Trophoblast cell (in vitro differentiated cells and primary cell): ENCODE data around the gene SLC36A2.
A peak's percentile ranks its signal among the peaks of the same experiment; 100 is the strongest.

Experiments
- DNase-seq, 2 donors: peaks; one replicate each; pipeline ENCODE4 v3.0.0-alpha.2; 2016
- H2AFZ ChIP-seq: 2 replicates; pipeline ENCODE4 v1.6.1; 2013; ENCODE audit warnings: low read length, moderate library complexity, mild to moderate bottlenecking; ENCODE audit not compliant: insufficient read depth, poor library complexity
- H2AK5ac ChIP-seq: 2 replicates; pipeline ENCODE4 v1.6.1; 2013; ENCODE audit warnings: mild to moderate bottlenecking, low read length
- H2BK120ac ChIP-seq: 2 replicates; pipeline ENCODE4 v1.6.1; 2013; ENCODE audit warnings: low read length, mild to moderate bottlenecking, moderate library complexity; ENCODE audit not compliant: insufficient read depth, poor library complexity
- H2BK12ac ChIP-seq: 2 replicates; pipeline ENCODE4 v1.6.1; 2013; ENCODE audit warnings: mild to moderate bottlenecking, low read length, moderate library complexity
- H2BK5ac ChIP-seq: 2 replicates; pipeline ENCODE4 v1.6.1; 2013; ENCODE audit warnings: low read length, low read depth, moderate library complexity, mild to moderate bottlenecking; ENCODE audit not compliant: poor library complexity
- H3K14ac ChIP-seq: 2 replicates; pipeline ENCODE4 v1.6.1; 2013; ENCODE audit warnings: mild to moderate bottlenecking, low read length
- H3K18ac ChIP-seq: 2 replicates; pipeline ENCODE4 v1.6.1; 2013; ENCODE audit warnings: mild to moderate bottlenecking, low read length
- H3K23ac ChIP-seq: 2 replicates; pipeline ENCODE4 v1.6.1; 2013; ENCODE audit warnings: low read length
- H3K27ac ChIP-seq: 2 replicates; pipeline ENCODE4 v1.5.1; 2013; ENCODE audit warnings: low read depth, mild to moderate bottlenecking, inconsistent platforms, low read length, moderate library complexity
- H3K27me3 ChIP-seq: 2 replicates; pipeline ENCODE4 v1.6.1; 2013; ENCODE audit warnings: inconsistent platforms, mild to moderate bottlenecking, low read length, moderate library complexity; ENCODE audit not compliant: insufficient read depth
- H3K36me3 ChIP-seq, 2 experiments: 1 replicate in 1 of 2; 2 replicates in 1 of 2; pipeline ENCODE4 v1.6.1; 2013; ENCODE audit warnings: low read length in 2 of 2, mild to moderate bottlenecking in 2 of 2, moderate library complexity in 1 of 2; ENCODE audit not compliant: insufficient read depth in 2 of 2, control insufficient read depth in 1 of 2
- H3K4ac ChIP-seq: 2 replicates; pipeline ENCODE4 v1.6.1; 2013; ENCODE audit warnings: low read depth, mild to moderate bottlenecking, low read length, moderate library complexity
- H3K4me1 ChIP-seq, 2 experiments: 1 replicate in 1 of 2; 2 replicates in 1 of 2; pipeline ENCODE4 v1.6.1; 2013; ENCODE audit warnings: low read length in 2 of 2, mild to moderate bottlenecking in 2 of 2, moderate library complexity in 1 of 2; ENCODE audit not compliant: insufficient read depth in 2 of 2, control insufficient read depth in 1 of 2
- H3K4me2 ChIP-seq: 2 replicates; pipeline ENCODE4 v1.6.1; 2013; ENCODE audit warnings: inconsistent platforms, mild to moderate bottlenecking, low read length, moderate library complexity
- H3K4me3 ChIP-seq: 2 replicates; pipeline ENCODE4 v1.5.1; 2013; ENCODE audit warnings: mild to moderate bottlenecking, low read depth, low read length, inconsistent platforms
- H3K79me1 ChIP-seq: one replicate; pipeline ENCODE4 v1.6.1; 2013; ENCODE audit warnings: low read length
- H3K79me2 ChIP-seq: 2 replicates; pipeline ENCODE4 v1.6.1; 2013; ENCODE audit warnings: low read length, mild to moderate bottlenecking; ENCODE audit not compliant: control insufficient read depth, insufficient read depth, poor library complexity
- H3K9ac ChIP-seq: 2 replicates; pipeline ENCODE4 v1.6.1; 2013; ENCODE audit warnings: mild to moderate bottlenecking, low read length
- H3K9me3 ChIP-seq: 2 replicates; pipeline ENCODE4 v1.6.1; 2013; ENCODE audit warnings: low read depth, mild to moderate bottlenecking, control low read depth, inconsistent platforms, low read length; ENCODE audit not compliant: insufficient read depth
- H4K12ac ChIP-seq: 2 replicates; pipeline ENCODE4 v1.6.1; 2013; ENCODE audit warnings: low read depth, mild to moderate bottlenecking, low read length, moderate library complexity
- H4K8ac ChIP-seq: 2 replicates; pipeline ENCODE4 v1.6.1; 2013; ENCODE audit warnings: low read depth, mild to moderate bottlenecking, low read length, moderate library complexity
- H4K91ac ChIP-seq: one replicate; pipeline ENCODE4 v1.6.1; 2013; ENCODE audit warnings: low read depth, mild to moderate bottlenecking, low read length, moderate library complexity
- WGBS: extraction: QIAGEN DNeasy Blood & Tissue Kit; methylation state at CpG from one replicate; pipeline ENCODE4 v1.1.7; 2013; ENCODE audit warnings: missing lambda C conversion rate; ENCODE audit not compliant: insufficient read length, insufficient coverage; ENCODE audit errors: extremely low coverage; 5-methylcytosine and 5-hydroxymethylcytosine counted together

The SLC36A2 gene

GRCh38 chr5:151284392-151284967 lies 62.9 kb downstream of the SLC36A2 start:
- no CpG with 5 or more reads among the region's 8 CpGs for WGBS
- no peak overlapping the region for H2BK120ac ChIP-seq
- H2AK5ac ChIP-seq = no peak overlapping the region
- H3K4me2 ChIP-seq = no peak overlapping the region
- no peak overlapping the region for H4K12ac ChIP-seq
- no peak for DNase-seq
- peaks cover 3% of the 10 kb centered on the region for H3K9me3 ChIP-seq
- no peaks in the 10 kb centered on the region for H3K79me2 ChIP-seq
- H3K14ac ChIP-seq = no peak overlapping the region
- no peak overlapping the region for H3K4ac ChIP-seq
- no peaks in the 10 kb centered on the region for H3K27me3 ChIP-seq
- H4K8ac ChIP-seq = no peak overlapping the region
- H3K36me3 ChIP-seq = no peaks in the 10 kb centered on the region
- no peak overlapping the region for H2BK12ac ChIP-seq
- no peak overlapping the region for H2AFZ ChIP-seq
- H2BK5ac ChIP-seq = no peak overlapping the region
- H3K9ac ChIP-seq = no peak overlapping the region
- no peak overlapping the region for H3K23ac ChIP-seq
- H3K79me1 ChIP-seq = no peaks in the 10 kb centered on the region
- H3K27ac ChIP-seq = no peak overlapping the region
- no peak overlapping the region for H3K4me3 ChIP-seq
- peaks cover 0 to 9% of the 10 kb centered on the region in 2 experiments for H3K4me1 ChIP-seq
- no peak overlapping the region for H4K91ac ChIP-seq
- no peak overlapping the region for H3K18ac ChIP-seq

- H2AK5ac ChIP-seq = no peak overlapping the region
- no peak overlapping the region for H4K12ac ChIP-seq
- H4K8ac ChIP-seq = no peak overlapping the region
- H3K4me2 ChIP-seq = no peak overlapping the region
- no peak overlapping the region for H2BK12ac ChIP-seq
- no peak overlapping the region for H3K4ac ChIP-seq
- no peak overlapping the region for H3K23ac ChIP-seq
- H3K18ac ChIP-seq = no peak overlapping the region
- no peak overlapping the region for H3K27ac ChIP-seq
- peak overlapping the region; percentile 25 for H3K4me3 ChIP-seq
- H3K14ac ChIP-seq = no peak overlapping the region
- no peak overlapping the region for H3K9ac ChIP-seq
- H2BK120ac ChIP-seq = no peak overlapping the region
- no peaks in the 10 kb centered on the region for H3K36me3 ChIP-seq
- no peaks in the 10 kb centered on the region for H3K79me2 ChIP-seq
- H3K79me1 ChIP-seq = no peaks in the 10 kb centered on the region
- no peak overlapping the region for H4K91ac ChIP-seq
- H2AFZ ChIP-seq = no peak overlapping the region
- no CpG with 5 or more reads among the region's 4 CpGs for WGBS
- H3K27me3 ChIP-seq = no peaks in the 10 kb centered on the region
- DNase-seq = peak; percentile 67 to 94
- peaks cover 0 to 9% of the 10 kb centered on the region in 2 experiments for H3K4me1 ChIP-seq
- H3K9me3 ChIP-seq = peaks cover 3% of the 10 kb centered on the region
- no peak overlapping the region for H2BK5ac ChIP-seq
These were observed 64.1 kb downstream of the SLC36A2 start for GRCh38 chr5:151283120-151283825.

GRCh38 chr5:151281001-151281639 lies 66.2 kb downstream of the SLC36A2 start:
- Histone ChIP-seq H3K4me1 (peaks cover 0 to 9% of the 10 kb centered on the region in 2 experiments), H2BK120ac (no peak overlapping the region), H4K12ac (no peak overlapping the region), H3K79me2 (no peaks in the 10 kb centered on the region), H2AFZ (no peak overlapping the region), H3K27me3 (no peaks in the 10 kb centered on the region), H3K4me2 (no peak overlapping the region), H4K91ac (no peak overlapping the region), H3K4ac (no peak overlapping the region), H4K8ac (no peak overlapping the region), H2BK5ac (no peak overlapping the region), H3K36me3 (no peaks in the 10 kb centered on the region), H3K9me3 (peaks cover 3% of the 10 kb centered on the region), H3K18ac (no peak overlapping the region), H3K27ac (no peak overlapping the region), H3K9ac (no peak overlapping the region), H3K79me1 (no peaks in the 10 kb centered on the region), H3K14ac (no peak overlapping the region), H2BK12ac (no peak overlapping the region), H3K23ac (no peak overlapping the region), H2AK5ac (peak overlapping the region; percentile 7), H3K4me3 (no peak overlapping the region)
- WGBS = no CpG with 5 or more reads among the region's 13 CpGs
- peak; percentile 93 to 97 for DNase-seq

- Histone ChIP-seq H3K4me3 (no peak overlapping the region), H3K18ac (no peak overlapping the region), H4K8ac (no peak overlapping the region), H3K79me2 (no peaks in the 10 kb centered on the region), H2AFZ (no peak overlapping the region), H3K9ac (no peak overlapping the region), H4K91ac (no peak overlapping the region), H3K27ac (no peak overlapping the region), H2BK120ac (no peak overlapping the region), H2BK12ac (no peak overlapping the region), H3K14ac (no peak overlapping the region), H3K23ac (no peak overlapping the region), H3K27me3 (no peaks in the 10 kb centered on the region), H2AK5ac (no peak overlapping the region), H3K4me2 (no peak overlapping the region), H3K4me1 (peaks cover 0 to 7% of the 10 kb centered on the region in 2 experiments), H3K79me1 (no peaks in the 10 kb centered on the region), H4K12ac (no peak overlapping the region), H3K4ac (no peak overlapping the region), H3K36me3 (no peaks in the 10 kb centered on the region), H2BK5ac (no peak overlapping the region), H3K9me3 (peaks cover 3% of the 10 kb centered on the region)
- no CpG with 5 or more reads among the region's 2 CpGs for WGBS
- peak; percentile 34 to 85 for DNase-seq
These were observed 66.9 kb downstream of the SLC36A2 start for GRCh38 chr5:151280443-151280842.
